Inflammatory macrophage (primary cell): Measurements from ENCODE around the gene PCDHB7.
"Not testable (repeated sequence)": the region's sequence is repeated elsewhere in the genome, so short reads cannot be mapped to it uniquely, and the experiment has no call there.

Experiments
- DNase-seq, 2 donors: peaks; one replicate each; pipeline ENCODE4 v3.0.0-alpha.2; 2020 to 2022
- total RNA-seq, 18 experiments: gene quantifications; one replicate each; lab custom pipeline; 2026; ENCODE audit warnings: mixed read lengths in 6 of 18, inconsistent platforms in 2 of 18; lab: John Stamatoyannopoulos, UW

PCDHB7 gene
- 0 to 0.10 (median 0) reads per million in 18 experiments for total RNA-seq

DNA sequence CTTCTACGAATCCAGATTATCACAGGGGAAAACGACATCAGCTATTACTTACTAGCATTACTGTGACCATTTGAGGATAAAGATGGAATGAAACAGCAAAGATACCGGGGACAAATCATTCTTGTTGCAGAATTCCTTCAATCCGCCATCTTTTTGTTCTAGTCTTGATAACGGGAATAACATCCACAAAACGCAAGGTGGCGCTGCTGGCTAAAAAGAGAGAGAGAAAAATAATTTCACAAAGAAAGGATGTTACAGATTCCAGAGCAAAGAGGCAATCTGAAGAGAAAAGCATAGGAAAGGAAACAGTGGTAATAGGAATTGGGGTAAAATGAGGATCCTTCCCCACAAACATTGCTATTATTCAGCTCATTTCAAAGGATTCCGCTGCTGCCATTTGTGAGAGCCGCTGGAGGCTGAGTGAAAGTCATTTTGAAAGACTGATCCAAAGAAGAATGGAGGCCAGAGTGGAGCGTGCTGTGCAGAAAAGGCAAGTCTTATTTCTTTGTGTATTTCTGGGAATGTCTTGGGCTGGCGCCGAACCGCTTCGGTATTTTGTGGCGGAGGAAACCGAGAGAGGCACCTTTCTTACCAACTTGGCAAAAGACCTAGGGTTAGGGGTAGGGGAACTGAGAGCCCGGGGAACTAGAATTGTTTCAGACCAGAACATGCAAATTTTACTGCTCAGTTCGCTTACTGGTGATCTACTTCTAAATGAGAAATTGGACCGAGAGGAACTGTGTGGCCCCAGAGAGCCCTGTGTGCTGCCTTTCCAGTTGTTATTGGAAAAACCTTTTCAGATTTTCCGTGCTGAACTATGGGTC is at the start of gene PCDHB7:
PCDHB7 (plus strand) TSS at position 264 of the 824 bp plus-strand sequence; CDS start at position 456, 192 bp downstream.
- no peak for DNase-seq

DNA sequence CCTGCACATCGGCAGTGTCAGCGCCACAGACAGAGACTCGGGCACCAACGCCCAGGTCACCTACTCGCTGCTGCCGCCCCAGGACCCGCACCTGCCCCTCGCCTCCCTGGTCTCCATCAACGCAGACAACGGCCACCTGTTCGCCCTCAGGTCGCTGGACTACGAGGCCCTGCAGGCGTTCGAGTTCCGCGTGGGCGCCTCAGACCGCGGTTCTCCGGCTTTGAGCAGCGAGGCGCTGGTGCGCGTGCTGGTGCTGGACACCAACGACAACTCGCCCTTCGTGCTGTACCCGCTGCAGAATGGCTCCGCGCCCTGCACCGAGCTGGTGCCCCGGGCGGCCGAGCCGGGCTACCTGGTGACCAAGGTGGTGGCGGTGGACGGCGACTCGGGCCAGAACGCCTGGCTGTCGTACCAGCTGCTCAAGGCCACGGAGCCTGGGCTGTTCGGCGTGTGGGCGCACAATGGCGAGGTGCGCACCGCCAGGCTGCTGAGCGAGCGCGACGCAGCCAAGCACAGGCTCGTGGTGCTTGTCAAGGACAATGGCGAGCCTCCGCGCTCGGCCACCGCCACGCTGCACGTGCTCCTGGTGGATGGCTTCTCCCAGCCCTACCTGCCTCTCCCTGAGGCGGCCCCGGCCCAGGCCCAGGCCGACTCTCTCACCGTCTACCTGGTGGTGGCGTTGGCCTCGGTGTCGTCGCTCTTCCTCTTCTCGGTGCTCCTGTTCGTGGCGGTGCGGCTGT is 48.9 kb upstream of the PCDHB7 start:
- DNase-seq, result not testable (repeated sequence)

DNA sequence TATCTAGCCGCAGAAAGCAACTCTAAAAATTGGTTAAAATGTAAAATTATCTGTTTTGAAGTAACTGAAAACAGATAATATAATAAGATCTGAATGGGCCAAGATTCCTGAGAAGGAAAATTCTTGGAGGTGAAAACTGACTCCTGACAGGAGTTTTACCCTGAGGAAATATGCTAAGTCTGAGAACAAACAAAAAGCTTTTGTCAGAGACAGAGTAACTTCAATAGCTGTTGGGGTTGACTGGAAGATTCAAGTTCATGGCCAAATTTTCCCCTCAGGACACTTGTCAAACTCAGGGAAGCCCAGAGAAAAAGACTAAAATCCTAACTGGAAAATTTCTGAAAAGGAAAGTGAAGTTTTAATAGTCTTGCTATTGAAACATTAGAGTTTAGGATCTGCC is 45.1 kb upstream of the PCDHB7 start:
- no peak for DNase-seq

DNA sequence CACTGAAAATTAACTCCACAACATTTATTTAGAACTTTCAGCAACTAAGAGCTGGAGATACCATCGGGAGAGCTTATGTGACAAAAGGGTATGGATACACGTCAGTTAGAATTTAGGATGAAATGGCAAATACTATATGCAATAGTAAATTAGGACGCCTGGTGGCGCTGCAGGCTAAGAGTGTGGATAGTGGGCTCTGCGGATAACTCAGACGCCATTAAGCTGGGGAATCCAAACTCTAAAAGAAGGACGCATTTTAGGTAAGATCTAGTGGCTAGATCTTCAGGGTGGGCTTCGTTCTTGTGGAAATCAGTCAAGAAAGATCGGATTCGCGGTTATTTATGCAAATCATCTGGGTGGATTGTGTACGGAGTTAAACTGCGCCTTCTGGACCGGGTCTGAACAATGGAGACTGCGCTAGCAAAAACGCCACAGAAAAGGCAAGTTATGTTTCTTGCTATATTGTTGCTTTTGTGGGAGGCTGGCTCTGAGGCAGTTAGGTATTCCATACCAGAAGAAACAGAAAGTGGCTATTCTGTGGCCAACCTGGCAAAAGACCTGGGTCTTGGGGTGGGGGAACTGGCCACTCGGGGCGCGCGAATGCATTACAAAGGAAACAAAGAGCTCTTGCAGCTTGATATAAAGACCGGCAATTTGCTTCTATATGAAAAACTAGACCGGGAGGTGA is 37.3 kb upstream of the PCDHB7 start, which contains the start of gene PCDHB5:
PCDHB5 (plus strand) TSS at position 177 of the 688 bp plus-strand sequence; CDS start at position 406, 229 bp downstream.
- no peak for DNase-seq

DNA sequence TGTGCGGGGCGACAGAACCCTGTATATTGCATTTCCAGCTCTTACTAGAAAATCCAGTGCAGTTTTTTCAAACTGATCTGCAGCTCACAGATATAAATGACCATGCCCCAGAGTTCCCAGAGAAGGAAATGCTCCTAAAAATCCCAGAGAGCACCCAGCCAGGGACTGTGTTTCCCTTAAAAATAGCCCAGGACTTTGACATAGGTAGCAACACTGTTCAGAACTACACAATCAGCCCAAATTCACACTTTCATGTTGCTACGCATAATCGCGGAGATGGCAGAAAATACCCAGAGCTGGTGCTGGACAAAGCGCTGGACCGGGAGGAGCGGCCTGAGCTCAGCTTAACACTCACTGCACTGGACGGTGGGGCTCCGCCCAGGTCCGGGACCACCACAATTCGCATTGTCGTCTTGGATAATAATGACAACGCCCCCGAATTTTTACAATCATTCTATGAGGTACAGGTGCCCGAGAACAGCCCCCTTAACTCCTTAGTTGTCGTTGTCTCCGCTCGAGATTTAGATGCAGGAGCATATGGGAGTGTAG is 36.7 kb upstream of the PCDHB7 start:
- no peak for DNase-seq

DNA sequence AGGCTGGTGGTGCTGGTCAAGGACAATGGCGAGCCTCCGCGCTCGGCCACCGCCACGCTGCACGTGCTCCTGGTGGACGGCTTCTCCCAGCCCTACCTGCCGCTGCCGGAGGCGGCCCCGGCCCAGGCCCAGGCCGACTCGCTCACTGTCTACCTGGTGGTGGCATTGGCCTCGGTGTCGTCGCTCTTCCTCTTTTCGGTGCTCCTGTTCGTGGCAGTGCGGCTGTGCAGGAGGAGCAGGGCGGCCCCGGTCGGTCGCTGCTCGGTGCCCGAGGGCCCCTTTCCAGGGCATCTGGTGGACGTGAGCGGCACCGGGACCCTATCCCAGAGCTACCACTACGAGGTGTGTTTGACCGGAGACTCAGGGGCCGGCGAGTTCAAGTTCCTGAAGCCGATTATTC is 35.1 kb upstream of the PCDHB7 start:
- not testable (repeated sequence) for DNase-seq

DNA sequence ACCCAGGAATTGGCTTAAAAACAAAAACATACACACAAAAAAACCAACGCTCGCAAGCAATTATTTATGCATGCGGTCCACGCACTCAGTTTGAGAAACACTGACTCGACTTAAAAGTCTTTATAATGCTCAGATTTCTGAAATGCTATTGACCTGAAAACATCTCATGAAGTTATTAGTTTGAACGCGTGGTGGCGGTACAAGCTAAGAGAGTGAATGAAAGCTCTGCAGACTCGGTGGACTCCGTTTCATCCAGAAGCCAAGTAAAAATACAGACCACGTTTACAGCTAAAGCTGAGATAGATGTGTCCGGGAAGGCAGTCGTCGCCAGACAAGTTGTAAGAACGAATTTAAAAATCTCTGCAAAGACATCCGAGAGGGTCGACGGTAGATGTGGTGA is 22.6 kb upstream of the PCDHB7 start, which contains the start of gene PCDHB6:
PCDHB6 (plus strand) TSS at position 246 of the 400 bp plus-strand sequence. CDS start 201 bp downstream, outside the sequence.
- DNase-seq, result no peak

DNA sequence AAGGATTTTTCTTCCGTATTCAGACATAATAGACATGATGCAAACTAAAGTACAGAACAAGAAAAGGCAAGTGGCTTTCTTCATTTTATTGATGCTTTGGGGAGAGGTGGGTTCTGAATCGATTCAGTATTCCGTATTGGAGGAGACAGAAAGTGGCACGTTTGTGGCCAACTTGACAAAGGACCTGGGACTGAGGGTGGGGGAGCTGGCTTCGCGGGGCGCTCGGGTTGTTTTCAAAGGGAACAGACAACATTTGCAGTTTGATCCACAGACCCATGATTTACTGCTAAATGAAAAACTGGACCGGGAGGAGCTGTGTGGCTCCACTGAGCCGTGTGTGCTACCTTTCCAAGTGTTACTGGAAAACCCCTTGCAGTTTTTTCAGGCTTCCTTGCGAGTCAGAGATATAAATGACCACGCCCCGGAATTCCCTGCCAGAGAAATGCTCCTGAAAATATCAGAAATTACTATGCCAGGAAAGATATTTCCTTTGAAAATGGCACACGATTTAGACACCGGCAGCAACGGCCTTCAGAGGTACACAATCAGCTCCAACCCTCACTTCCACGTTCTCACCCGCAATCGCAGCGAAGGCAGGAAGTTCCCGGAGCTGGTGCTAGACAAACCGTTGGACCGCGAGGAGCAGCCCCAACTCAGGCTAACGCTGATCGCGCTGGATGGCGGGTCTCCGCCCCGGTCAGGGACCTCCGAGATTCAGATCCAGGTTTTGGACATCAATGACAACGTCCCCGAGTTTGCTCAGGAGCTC is 22.0 kb upstream of the PCDHB7 start:
- no peak for DNase-seq

DNA sequence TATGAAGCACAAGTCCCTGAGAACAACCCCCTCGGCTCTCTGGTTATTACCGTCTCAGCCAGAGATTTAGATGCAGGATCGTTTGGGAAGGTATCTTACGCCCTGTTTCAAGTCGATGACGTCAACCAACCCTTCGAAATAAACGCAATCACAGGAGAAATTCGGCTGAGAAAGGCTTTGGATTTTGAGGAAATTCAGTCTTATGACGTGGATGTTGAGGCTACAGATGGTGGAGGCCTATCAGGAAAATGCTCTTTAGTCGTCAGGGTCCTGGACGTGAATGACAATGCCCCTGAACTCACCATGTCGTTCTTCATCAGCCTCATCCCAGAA is 21.5 kb upstream of the PCDHB7 start:
- DNase-seq, result no peak

DNA sequence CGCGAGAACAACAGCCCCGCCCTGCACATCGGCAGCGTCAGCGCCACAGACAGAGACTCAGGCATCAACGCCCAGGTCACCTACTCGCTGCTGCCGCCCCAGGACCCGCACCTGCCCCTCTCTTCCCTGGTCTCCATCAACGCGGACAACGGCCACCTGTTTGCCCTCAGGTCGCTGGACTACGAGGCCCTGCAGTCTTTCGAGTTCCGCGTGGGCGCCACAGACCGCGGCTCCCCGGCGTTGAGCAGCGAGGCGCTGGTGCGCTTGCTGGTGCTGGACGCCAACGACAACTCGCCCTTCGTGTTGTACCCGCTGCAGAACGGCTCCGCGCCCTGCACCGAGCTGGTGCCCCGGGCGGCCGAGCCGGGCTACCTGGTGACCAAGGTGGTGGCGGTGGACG is 20.8 kb upstream of the PCDHB7 start:
- DNase-seq, result not testable (repeated sequence)

DNA sequence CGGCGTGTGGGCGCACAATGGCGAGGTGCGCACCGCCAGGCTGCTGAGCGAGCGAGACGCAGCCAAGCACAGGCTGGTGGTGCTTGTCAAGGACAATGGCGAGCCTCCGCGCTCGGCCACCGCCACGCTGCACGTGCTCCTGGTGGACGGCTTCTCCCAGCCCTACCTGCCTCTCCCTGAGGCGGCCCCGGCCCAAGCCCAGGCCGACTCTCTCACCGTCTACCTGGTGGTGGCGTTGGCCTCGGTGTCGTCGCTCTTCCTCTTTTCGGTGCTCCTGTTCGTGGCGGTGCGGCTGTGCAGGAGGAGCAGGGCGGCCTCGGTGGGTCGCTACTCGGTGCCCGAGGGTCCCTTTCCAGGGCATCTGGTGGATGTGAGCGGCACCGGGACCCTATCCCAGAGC is 20.3 kb upstream of the PCDHB7 start:
- not testable (repeated sequence) for DNase-seq

DNA sequence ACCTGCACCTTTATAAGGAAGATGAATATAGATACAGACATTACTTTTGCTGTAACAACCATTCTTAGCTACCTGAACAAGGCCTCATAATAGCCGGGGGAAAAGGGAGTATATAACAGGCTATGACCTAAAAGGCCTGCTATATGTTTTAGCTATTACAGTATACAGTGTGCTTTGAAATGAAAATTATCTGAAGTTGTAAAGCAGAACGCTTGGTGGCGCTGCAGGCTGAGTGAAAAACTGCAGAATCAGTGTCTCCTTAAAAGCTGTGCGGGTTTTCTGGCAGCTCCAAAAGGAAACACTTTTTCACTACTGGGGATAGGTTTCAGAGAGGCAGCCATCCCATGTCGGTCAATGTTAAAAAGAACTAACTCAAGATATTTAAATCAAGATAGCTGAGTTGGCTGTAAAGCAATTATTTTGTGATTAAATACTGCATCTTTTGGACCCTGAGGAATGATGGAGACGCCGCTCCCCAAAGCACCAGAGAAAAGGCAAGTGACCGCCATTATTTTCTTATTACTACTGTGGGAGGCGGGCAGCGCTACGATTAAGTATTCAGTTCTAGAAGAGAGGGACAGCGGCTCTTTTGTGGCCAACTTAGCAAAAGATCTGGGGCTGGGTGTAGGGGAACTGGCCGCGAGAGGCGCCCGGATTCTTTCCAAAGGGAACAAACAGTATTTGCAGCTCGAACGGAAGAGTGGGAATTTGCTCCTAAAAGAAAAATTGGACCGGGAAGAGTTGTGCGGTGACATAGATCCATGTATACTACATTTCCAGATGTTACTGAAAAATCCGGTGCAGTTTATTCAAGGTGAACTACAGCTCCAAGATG is 16.7 kb upstream of the PCDHB7 start:
- DNase-seq, result no peak

DNA sequence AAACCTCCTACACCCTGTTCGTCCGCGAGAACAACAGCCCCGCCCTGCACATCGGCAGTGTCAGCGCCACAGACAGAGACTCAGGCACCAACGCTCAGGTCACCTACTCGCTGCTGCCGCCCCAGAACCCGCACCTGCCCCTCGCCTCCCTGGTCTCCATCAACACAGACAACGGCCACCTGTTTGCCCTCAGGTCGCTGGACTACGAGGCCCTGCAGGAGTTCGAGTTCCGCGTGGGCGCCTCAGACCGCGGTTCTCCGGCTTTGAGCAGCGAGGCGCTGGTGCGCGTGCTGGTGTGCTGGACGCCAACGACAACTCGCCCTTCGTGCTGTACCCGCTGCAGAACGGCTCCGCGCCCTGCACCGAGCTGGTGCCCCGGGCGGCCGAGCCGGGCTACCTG is 15.1 kb upstream of the PCDHB7 start:
- not testable (repeated sequence) for DNase-seq

DNA sequence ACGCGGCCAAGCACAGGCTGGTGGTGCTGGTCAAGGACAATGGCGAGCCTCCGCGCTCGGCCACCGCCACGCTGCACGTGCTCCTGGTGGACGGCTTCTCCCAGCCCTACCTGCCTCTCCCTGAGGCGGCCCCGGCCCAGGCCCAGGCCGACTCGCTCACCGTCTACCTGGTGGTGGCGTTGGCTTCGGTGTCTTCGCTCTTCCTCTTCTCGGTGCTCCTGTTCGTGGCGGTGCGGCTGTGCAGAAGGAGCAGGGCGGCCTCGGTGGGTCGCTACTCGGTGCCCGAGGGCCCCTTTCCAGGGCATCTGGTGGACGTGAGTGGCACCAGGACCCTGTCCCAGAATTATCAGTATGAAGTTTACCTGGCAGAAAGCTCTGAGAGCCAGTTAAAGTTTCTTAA is 14.5 kb upstream of the PCDHB7 start:
- not testable (repeated sequence) for DNase-seq

DNA sequence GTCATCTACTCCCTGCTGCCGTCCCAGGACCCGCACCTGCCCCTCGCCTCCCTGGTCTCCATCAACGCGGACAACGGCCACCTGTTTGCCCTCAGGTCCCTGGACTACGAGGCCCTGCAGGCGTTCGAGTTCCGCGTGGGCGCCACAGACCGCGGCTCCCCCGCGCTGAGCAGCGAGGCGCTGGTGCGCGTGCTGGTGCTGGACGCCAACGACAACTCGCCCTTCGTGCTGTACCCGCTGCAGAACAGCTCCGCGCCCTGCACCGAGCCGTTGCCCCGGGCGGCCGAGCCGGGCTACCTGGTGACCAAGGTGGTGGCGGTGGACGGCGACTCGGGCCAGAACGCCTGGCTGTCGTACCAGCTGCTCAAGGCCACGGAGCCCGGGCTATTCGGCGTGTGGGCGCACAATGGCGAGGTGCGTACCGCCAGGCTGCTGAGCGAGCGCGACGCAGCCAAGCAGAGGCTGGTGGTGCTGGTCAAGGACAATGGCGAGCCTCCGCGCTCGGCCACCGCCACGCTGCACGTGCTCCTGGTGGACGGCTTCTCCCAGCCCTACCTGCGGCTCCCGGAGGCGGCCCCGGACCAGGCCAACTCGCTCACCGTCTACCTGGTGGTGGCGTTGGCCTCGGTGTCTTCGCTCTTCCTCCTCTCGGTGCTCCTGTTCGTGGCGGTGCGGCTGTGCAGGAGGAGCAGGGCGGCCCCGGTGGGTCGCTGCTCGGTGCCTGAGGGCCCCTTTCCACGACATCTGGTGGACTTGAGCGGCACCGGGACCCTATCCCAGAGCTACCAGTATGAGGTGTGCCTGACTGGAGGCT is 2.1 kb downstream of the PCDHB7 start:
- not testable (repeated sequence) for DNase-seq

DNA sequence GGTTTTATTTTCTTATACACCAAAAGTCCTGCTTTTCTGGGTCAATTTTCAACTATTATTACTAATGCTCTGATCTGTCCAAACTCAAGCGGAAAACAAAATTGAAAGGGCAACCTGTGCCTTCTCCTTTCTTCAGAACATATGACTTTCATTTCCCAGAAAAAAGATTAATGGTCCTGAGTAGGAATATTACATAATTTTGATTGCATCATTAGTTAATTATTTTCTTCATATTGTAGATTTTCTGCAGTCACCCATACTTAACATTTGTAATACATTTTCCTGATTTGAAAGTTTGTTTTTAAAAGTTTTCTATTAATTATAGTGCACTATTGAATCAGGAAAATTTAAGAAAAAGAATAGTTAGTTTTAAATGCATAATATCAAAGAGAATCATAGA is 3.5 kb downstream of the PCDHB7 start:
- DNase-seq, result no peak

DNA sequence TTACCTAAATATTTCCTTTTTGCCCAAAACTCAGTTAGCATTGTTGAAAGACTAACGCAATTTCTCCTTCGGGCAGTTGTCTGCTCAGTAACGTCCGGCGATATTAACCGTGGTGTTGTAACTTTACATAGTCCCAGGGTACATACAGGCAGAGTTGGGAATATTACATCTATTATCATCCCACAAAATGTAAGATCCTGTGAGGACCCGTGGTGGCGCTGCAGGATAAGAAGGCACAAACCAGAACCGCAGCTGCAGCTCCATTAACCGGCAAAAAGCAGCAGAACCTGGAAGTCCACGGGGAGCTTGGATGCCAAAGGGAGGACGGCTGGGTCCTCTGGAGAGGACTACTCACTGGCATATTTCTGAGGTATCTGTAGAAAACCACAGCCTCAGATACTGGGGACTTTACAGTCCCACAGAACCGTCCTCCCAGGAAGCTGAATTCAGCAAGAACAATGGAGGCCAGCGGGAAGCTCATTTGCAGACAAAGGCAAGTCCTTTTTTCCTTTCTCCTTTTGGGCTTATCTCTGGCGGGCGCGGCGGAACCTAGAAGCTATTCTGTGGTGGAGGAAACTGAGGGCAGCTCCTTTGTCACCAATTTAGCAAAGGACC is 5.2 kb downstream of the PCDHB7 start, which contains the start of gene PCDHB8:
PCDHB8 (plus strand) TSS at position 214 of the 615 bp plus-strand sequence; CDS start at position 459, 245 bp downstream.
- DNase-seq, result not testable (repeated sequence)

DNA sequence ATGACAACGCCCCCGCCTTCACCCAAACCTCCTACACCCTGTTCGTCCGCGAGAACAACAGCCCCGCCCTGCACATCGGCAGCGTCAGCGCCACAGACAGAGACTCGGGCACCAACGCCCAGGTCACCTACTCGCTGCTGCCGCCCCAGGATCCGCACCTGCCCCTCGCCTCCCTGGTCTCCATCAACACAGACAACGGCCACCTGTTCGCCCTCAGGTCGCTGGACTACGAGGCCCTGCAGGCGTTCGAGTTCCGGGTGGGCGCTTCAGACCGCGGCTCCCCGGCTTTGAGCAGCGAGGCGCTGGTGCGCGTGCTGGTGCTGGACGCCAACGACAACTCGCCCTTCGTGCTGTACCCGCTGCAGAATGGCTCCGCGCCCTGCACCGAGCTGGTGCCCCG is 6.9 kb downstream of the PCDHB7 start:
- DNase-seq, result not testable (repeated sequence)

DNA sequence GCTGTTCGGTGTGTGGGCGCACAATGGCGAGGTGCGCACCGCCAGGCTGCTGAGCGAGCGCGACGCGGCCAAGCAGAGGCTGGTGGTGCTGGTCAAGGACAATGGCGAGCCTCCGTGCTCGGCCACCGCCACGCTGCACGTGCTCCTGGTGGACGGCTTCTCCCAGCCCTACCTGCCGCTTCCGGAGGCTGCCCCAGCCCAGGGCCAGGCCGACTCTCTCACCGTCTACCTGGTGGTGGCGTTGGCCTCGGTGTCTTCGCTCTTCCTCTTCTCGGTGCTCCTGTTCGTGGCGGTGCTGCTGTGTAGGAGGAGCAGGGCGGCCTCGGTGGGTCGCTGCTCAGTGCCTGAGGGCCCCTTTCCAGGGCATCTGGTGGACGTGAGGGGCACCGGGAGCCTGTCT is 7.4 kb downstream of the PCDHB7 start:
- DNase-seq, result not testable (repeated sequence)
